H9 (cell line): ENCODE results near the gene CALML5. TPM values are rescaled to one million over a fixed set of nuclear protein-coding genes. Genes with fewer than 3 reads are reported as not detected.

ENCODE experiments used
- DNase-seq: peaks from one replicate; pipeline ENCODE4 v3.0.0-alpha.2; 2017
- H2AFZ ChIP-seq: one replicate; pipeline ENCODE4 v1.6.1; 2013; ENCODE audit warnings: mild to moderate bottlenecking, low read length, control low read depth, moderate library complexity
- H2AK5ac ChIP-seq: 2 replicates; pipeline ENCODE4 v1.6.1; 2013; ENCODE audit warnings: low read length, control low read depth, mixed read lengths; ENCODE audit not compliant: insufficient read length
- H2BK120ac ChIP-seq: one replicate; pipeline ENCODE4 v1.6.1; 2013; ENCODE audit warnings: low read depth, mild to moderate bottlenecking, low read length, control low read depth, inconsistent platforms; ENCODE audit not compliant: poor library complexity, severe bottlenecking
- H2BK12ac ChIP-seq: 2 replicates; pipeline ENCODE4 v1.6.1; 2013; ENCODE audit warnings: low read length, control low read depth, mixed read lengths, low read depth; ENCODE audit not compliant: insufficient read length
- H2BK15ac ChIP-seq: 2 replicates; pipeline ENCODE4 v1.6.1; 2013; ENCODE audit warnings: low read depth, low read length, control low read depth
- H2BK20ac ChIP-seq: one replicate; pipeline ENCODE4 v1.6.1; 2013; ENCODE audit warnings: low read depth, mild to moderate bottlenecking, low read length, control low read depth, inconsistent platforms; ENCODE audit not compliant: poor library complexity, severe bottlenecking
- H2BK5ac ChIP-seq: 2 replicates; pipeline ENCODE4 v1.6.1; 2013; ENCODE audit warnings: low read length, control low read depth, mixed read lengths; ENCODE audit not compliant: insufficient read length
- H3K14ac ChIP-seq: 2 replicates; pipeline ENCODE4 v1.6.1; 2013; ENCODE audit warnings: low read length, control low read depth; ENCODE audit not compliant: insufficient read depth
- H3K18ac ChIP-seq: 2 replicates; pipeline ENCODE4 v1.6.1; 2013; ENCODE audit warnings: low read depth, mild to moderate bottlenecking, mixed read lengths, low read length, control low read depth; ENCODE audit not compliant: insufficient read length
- H3K23ac ChIP-seq: 2 replicates; pipeline ENCODE4 v1.6.1; 2013; ENCODE audit warnings: low read length, control low read depth, mixed read lengths, low read depth; ENCODE audit not compliant: insufficient read length
- H3K23me2 ChIP-seq: 2 replicates; pipeline ENCODE4 v1.6.1; 2013; ENCODE audit warnings: low read depth, mild to moderate bottlenecking, mixed read lengths, low read length, control low read depth; ENCODE audit not compliant: insufficient read length, poor library complexity, severe bottlenecking
- H3K27ac ChIP-seq: 2 replicates; pipeline ENCODE4 v1.5.1; 2013; ENCODE audit warnings: low read length, control low read depth, mixed read lengths, low read depth; ENCODE audit not compliant: insufficient read length
- H3K27me3 ChIP-seq: 2 replicates; pipeline ENCODE4 v1.6.1; 2013; ENCODE audit warnings: low read length, control low read depth, inconsistent platforms; ENCODE audit not compliant: insufficient read depth
- H3K4ac ChIP-seq: 2 replicates; pipeline ENCODE4 v1.6.1; 2013; ENCODE audit warnings: low read depth, mild to moderate bottlenecking, control low read depth, inconsistent platforms, low read length, moderate library complexity
- H3K4me1 ChIP-seq: 2 replicates; pipeline ENCODE4 v1.6.1; 2013; ENCODE audit warnings: low read length, control low read depth, inconsistent platforms; ENCODE audit not compliant: insufficient read depth
- H3K4me2 ChIP-seq: 2 replicates; pipeline ENCODE4 v1.6.1; 2013; ENCODE audit warnings: low read length, control low read depth, mixed read lengths; ENCODE audit not compliant: insufficient read length, insufficient read depth
- H3K56ac ChIP-seq: 2 replicates; pipeline ENCODE4 v1.6.1; 2013; ENCODE audit warnings: low read depth, mild to moderate bottlenecking, mixed read lengths, low read length, control low read depth; ENCODE audit not compliant: insufficient read length
- H3K79me1 ChIP-seq: 2 replicates; pipeline ENCODE4 v1.6.1; 2013; ENCODE audit warnings: low read depth, mild to moderate bottlenecking, moderate library complexity, low read length, control low read depth, inconsistent platforms; ENCODE audit not compliant: insufficient read depth, poor library complexity, severe bottlenecking
- H3K79me2 ChIP-seq: 2 replicates; pipeline ENCODE4 v1.6.1; 2013; ENCODE audit warnings: low read length, control low read depth, inconsistent platforms; ENCODE audit not compliant: insufficient read depth
- H3K9ac ChIP-seq: 2 replicates; pipeline ENCODE4 v1.6.1; 2013; ENCODE audit warnings: low read length, control low read depth, mixed read lengths; ENCODE audit not compliant: insufficient read length; ENCODE audit errors: extremely low read depth
- H3K9me3 ChIP-seq: one replicate; pipeline ENCODE4 v1.6.1; 2013; ENCODE audit warnings: low read depth, low read length, inconsistent platforms; ENCODE audit not compliant: control insufficient read depth
- H3T11ph ChIP-seq: one replicate; pipeline ENCODE4 v1.6.1; 2013; ENCODE audit warnings: mild to moderate bottlenecking, low read length, control low read depth, inconsistent platforms
- H4K20me1 ChIP-seq: one replicate; pipeline ENCODE4 v1.6.1; 2013; ENCODE audit not compliant: control insufficient read depth, insufficient read length, insufficient read depth
- H4K5ac ChIP-seq: 2 replicates; pipeline ENCODE4 v1.6.1; 2013; ENCODE audit warnings: low read depth, mild to moderate bottlenecking, mixed read lengths, low read length, control low read depth; ENCODE audit not compliant: insufficient read length
- H4K8ac ChIP-seq: replicated peaks from 2 replicates; pipeline ENCODE4 v1.6.1; 2013; ENCODE audit warnings: low read length, control low read depth, mixed read lengths, low read depth; ENCODE audit not compliant: insufficient read length
- H4K91ac ChIP-seq: 2 replicates; pipeline ENCODE4 v1.6.1; 2013; ENCODE audit warnings: low read depth, mild to moderate bottlenecking, moderate library complexity, mixed read lengths, low read length, control low read depth; ENCODE audit not compliant: insufficient read length
- H3K27ac Mint-ChIP-seq, 3 experiments: 2 replicates in 2 of 3; 3 replicates in 1 of 3; pipeline ENCODE4 v1.8.0; 2020 to 2021; ENCODE audit warnings: mixed read lengths in 3 of 3, mild to moderate bottlenecking in 1 of 3, moderate library complexity in 1 of 3
- H3K27me3 Mint-ChIP-seq: 2 replicates; pipeline ENCODE4 v1.8.0; 2021; ENCODE audit warnings: low read depth, mild to moderate bottlenecking, moderate library complexity, mixed read lengths
- H3K36me3 Mint-ChIP-seq, 3 experiments: 2 replicates in 2 of 3; 3 replicates in 1 of 3; pipeline ENCODE4 v1.8.0; 2020 to 2021; ENCODE audit warnings: low read depth in 3 of 3, mixed read lengths in 3 of 3; ENCODE audit not compliant: insufficient read depth in 1 of 3
- H3K4me1 Mint-ChIP-seq, 2 experiments: 2 replicates each; pipeline ENCODE4 v1.8.0; 2020; ENCODE audit warnings: mixed read lengths in 2 of 2
- H3K4me3 Mint-ChIP-seq, 2 experiments: 2 replicates in 1 of 2; 3 replicates in 1 of 2; pipeline ENCODE4 v1.8.0; 2020 to 2021; ENCODE audit warnings: mild to moderate bottlenecking in 2 of 2, mixed read lengths in 2 of 2, moderate library complexity in 1 of 2
- H3K9me3 Mint-ChIP-seq, 2 experiments: 2 replicates in 1 of 2; 3 replicates in 1 of 2; pipeline ENCODE4 v1.8.0; 2020; ENCODE audit warnings: mild to moderate bottlenecking in 2 of 2, mixed read lengths in 2 of 2, moderate library complexity in 1 of 2
- WGBS: extraction: QIAGEN DNeasy Blood & Tissue Kit; methylation state at CpG from one replicate; pipeline ENCODE4 v1.1.7; 2013; ENCODE audit warnings: missing lambda C conversion rate, low lambda C conversion rate, mixed read lengths; ENCODE audit not compliant: insufficient read length; ENCODE audit errors: extremely low coverage; 5-methylcytosine and 5-hydroxymethylcytosine counted together
- total RNA-seq: library from RNA; stranded (reverse); gene quantifications from 2 replicates; pipeline ENCODE4 v1.2.1, GENCODE V29; 2021
- TF ChIP-seq, protein P1 (sequence below): fragments of 200-600 bp; sonication (generic); conservative IDR thresholded peaks from 3 replicates; pipeline ENCODE4 v1.8.0; 2021; ENCODE audit warnings: antibody characterized with exemption, mild to moderate bottlenecking

The CALML5 gene
- total RNA-seq, 1 experiment from 2014 or later = not detected

GRCh38 chr10:5544216-5544805 lies 44.9 kb upstream of the CALML5 start:
- Histone ChIP-seq H3K4me1 (no peaks in the 10 kb centered on the region), H2AK5ac (no peak overlapping the region), H3T11ph (no peak overlapping the region), H4K91ac (no peak overlapping the region), H2BK5ac (no peak overlapping the region), H4K20me1 (no peaks in the 10 kb centered on the region), H3K79me1 (no peaks in the 10 kb centered on the region), H3K23ac (no peak overlapping the region), H3K9me3 (no peaks in the 10 kb centered on the region), H3K23me2 (no peaks in the 10 kb centered on the region), H2AFZ (no peak overlapping the region), H4K5ac (no peak overlapping the region), H3K14ac (no peak overlapping the region), H3K4ac (no peak overlapping the region), H3K4me2 (no peak overlapping the region), H3K27ac (no peak overlapping the region), H2BK15ac (no peak overlapping the region), H3K18ac (no peak overlapping the region), H3K9ac (no peak overlapping the region), H2BK20ac (no peak overlapping the region), H3K56ac (no peak overlapping the region), H2BK120ac (no peak overlapping the region), H3K27me3 (no peaks in the 10 kb centered on the region), H2BK12ac (no peak overlapping the region), H4K8ac (no peak overlapping the region), H3K79me2 (no peaks in the 10 kb centered on the region)
- peaks cover 18 to 23% of the 10 kb centered on the region in 2 experiments for H3K9me3 Mint-ChIP-seq
- H3K4me3 Mint-ChIP-seq = no peak overlapping the region
- no peak for DNase-seq
- no peaks in the 10 kb centered on the region; the same call in 1 of the 2 replicates for H3K27me3 Mint-ChIP-seq
- TF ChIP-seq, protein P1, sequence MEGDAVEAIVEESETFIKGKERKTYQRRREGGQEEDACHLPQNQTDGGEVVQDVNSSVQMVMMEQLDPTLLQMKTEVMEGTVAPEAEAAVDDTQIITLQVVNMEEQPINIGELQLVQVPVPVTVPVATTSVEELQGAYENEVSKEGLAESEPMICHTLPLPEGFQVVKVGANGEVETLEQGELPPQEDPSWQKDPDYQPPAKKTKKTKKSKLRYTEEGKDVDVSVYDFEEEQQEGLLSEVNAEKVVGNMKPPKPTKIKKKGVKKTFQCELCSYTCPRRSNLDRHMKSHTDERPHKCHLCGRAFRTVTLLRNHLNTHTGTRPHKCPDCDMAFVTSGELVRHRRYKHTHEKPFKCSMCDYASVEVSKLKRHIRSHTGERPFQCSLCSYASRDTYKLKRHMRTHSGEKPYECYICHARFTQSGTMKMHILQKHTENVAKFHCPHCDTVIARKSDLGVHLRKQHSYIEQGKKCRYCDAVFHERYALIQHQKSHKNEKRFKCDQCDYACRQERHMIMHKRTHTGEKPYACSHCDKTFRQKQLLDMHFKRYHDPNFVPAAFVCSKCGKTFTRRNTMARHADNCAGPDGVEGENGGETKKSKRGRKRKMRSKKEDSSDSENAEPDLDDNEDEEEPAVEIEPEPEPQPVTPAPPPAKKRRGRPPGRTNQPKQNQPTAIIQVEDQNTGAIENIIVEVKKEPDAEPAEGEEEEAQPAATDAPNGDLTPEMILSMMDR = no peak
- peaks cover 5 to 13% (median 6%) of the 10 kb centered on the region in 3 experiments; a peak in 6 of 7 replicates for H3K36me3 Mint-ChIP-seq
- no peaks in the 10 kb centered on the region for H3K4me1 Mint-ChIP-seq
- no CpG with 5 or more reads among the region's 6 CpGs for WGBS
- H3K27ac Mint-ChIP-seq = peak overlapping the region in 1 of 3 experiments; percentile 25; a peak in 1 of 7 replicates
